ENCODE measurements around the gene TMPRSS5.

TMPRSS5 gene

DNA sequence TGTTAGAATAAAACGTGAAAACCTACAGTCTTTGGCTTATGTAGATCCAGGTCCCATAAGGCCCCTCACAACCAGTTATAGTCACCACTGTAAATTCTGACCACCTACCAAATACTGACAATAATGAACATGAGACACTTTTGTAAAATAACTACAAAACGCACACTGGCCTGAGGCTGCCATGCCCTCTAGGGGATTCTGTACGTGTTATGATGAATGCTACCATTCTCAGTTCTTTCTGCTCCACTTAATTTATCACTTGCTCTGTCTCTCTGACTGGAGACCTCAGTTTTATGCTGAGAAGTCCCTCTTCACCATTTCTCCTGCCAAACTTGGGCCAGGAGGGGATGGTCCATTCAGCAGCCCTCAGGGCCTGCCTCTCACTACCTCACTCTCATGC, 18.7 kb upstream of the TMPRSS5 start:
- Histone ChIP-seq H3K4me2 (ENCODE audit: low read length) (no peak overlapping the region), H3K9me2 (replicated peaks; ENCODE audit: control insufficient read depth, low read length) (no peaks in the 10 kb centered on the region), H3F3A (ENCODE audit: control insufficient read depth, insufficient read depth) (no peaks in the 10 kb centered on the region), H4K20me1 (ENCODE audit: control insufficient read depth, insufficient read depth, low read depth, low read length) (no peaks in the 10 kb centered on the region), H3K4me3 (ENCODE audit: low read length) (no peak overlapping the region), H3K27ac (ENCODE audit: low read depth, low read length) (no peak overlapping the region), H3K4me1 (ENCODE audit: control insufficient read depth, low read length) (peaks cover 6% of the 10 kb centered on the region; the same call in 1 of the 2 replicates), H3K36me3 (ENCODE audit: control insufficient read depth, low read length) (no peaks in the 10 kb centered on the region), H3K27me3 (ENCODE audit: control insufficient read depth, low read length) (no peaks in the 10 kb centered on the region), H3K9me3 (ENCODE audit: control insufficient read depth, insufficient read depth, low read length) (no peaks in the 10 kb centered on the region), H3K79me2 (ENCODE audit: control insufficient read depth, low read length) (no peaks in the 10 kb centered on the region)
- no peak for TF ChIP-seq EZH2phosphoT487 (IDR thresholded peaks at IDR 0.05; ENCODE audit: borderline replicate concordance, low read length)
- TF ChIP-seq, protein P1, sequence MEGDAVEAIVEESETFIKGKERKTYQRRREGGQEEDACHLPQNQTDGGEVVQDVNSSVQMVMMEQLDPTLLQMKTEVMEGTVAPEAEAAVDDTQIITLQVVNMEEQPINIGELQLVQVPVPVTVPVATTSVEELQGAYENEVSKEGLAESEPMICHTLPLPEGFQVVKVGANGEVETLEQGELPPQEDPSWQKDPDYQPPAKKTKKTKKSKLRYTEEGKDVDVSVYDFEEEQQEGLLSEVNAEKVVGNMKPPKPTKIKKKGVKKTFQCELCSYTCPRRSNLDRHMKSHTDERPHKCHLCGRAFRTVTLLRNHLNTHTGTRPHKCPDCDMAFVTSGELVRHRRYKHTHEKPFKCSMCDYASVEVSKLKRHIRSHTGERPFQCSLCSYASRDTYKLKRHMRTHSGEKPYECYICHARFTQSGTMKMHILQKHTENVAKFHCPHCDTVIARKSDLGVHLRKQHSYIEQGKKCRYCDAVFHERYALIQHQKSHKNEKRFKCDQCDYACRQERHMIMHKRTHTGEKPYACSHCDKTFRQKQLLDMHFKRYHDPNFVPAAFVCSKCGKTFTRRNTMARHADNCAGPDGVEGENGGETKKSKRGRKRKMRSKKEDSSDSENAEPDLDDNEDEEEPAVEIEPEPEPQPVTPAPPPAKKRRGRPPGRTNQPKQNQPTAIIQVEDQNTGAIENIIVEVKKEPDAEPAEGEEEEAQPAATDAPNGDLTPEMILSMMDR (IDR thresholded peaks at IDR 0.05; ENCODE audit: low read depth, low read length, poor library complexity, severe bottlenecking), result no peak

DNA sequence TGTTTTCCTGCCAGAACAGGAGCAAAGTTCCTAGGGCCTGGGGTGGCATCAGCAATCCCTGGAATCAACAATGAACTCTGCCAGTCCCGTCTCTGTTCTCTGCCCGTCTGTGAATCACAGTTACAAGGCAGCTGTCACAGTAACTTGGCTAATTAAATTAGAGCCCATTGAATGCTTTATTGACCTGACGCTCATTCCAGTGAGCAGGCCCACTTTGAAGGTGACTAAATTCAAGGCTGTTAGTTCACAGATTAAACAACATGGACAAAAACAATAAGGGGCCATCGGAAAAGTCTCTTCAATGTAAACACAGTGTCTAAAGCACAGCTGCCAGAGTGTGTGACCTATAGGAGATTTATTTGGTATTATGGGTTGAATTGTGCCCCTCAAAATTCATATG, 17.7 kb upstream of the TMPRSS5 start:
- H3K27ac ChIP-seq (ENCODE audit: low read depth, low read length), result no peak overlapping the region
- peaks cover 6% of the 10 kb centered on the region; the same call in 1 of the 2 replicates for H3K4me1 ChIP-seq (ENCODE audit: control insufficient read depth, low read length)
- no peak for TF ChIP-seq EZH2phosphoT487 (IDR thresholded peaks at IDR 0.05; ENCODE audit: borderline replicate concordance, low read length)
- TF ChIP-seq, protein P1 (IDR thresholded peaks at IDR 0.05; ENCODE audit: low read depth, low read length, poor library complexity, severe bottlenecking), result no peak
- H3K9me2 ChIP-seq (replicated peaks; ENCODE audit: control insufficient read depth, low read length), result no peaks in the 10 kb centered on the region
- H4K20me1 ChIP-seq (ENCODE audit: control insufficient read depth, insufficient read depth, low read depth, low read length), result no peaks in the 10 kb centered on the region
- no peak overlapping the region for H3K4me2 ChIP-seq (ENCODE audit: low read length)
- H3K9me3 ChIP-seq (ENCODE audit: control insufficient read depth, insufficient read depth, low read length), result no peaks in the 10 kb centered on the region
- H3K4me3 ChIP-seq (ENCODE audit: low read length), result no peak overlapping the region
- no peaks in the 10 kb centered on the region for H3K27me3 ChIP-seq (ENCODE audit: control insufficient read depth, low read length)
- no peaks in the 10 kb centered on the region for H3F3A ChIP-seq (ENCODE audit: control insufficient read depth, insufficient read depth)
- no peaks in the 10 kb centered on the region for H3K79me2 ChIP-seq (ENCODE audit: control insufficient read depth, low read length)
- no peaks in the 10 kb centered on the region for H3K36me3 ChIP-seq (ENCODE audit: control insufficient read depth, low read length)

DNA sequence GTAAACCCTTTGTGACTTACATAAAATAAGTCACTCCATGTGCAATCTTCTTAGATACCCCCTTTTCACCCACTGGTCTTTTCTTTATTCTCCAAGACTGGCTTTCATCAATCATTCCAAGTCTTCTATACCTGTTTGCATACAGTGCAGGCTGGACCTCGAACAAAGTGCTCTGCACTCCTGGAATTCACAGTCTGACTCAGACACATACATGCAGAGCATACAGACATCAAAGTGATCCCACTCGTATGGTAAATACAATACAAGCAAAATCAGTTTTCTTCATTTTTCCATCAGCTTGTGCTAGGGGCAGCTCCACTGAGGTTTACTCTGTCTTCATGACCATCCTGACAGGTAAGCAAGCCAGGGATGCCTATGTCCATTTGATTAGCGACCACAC, 16.8 kb upstream of the TMPRSS5 start:
- no peaks in the 10 kb centered on the region for H3K79me2 ChIP-seq (ENCODE audit: control insufficient read depth, low read length)
- no peaks in the 10 kb centered on the region for H4K20me1 ChIP-seq (ENCODE audit: control insufficient read depth, insufficient read depth, low read depth, low read length)
- no peaks in the 10 kb centered on the region for H3K36me3 ChIP-seq (ENCODE audit: control insufficient read depth, low read length)
- no peaks in the 10 kb centered on the region for H3K9me2 ChIP-seq (replicated peaks; ENCODE audit: control insufficient read depth, low read length)
- TF ChIP-seq, protein P1 (IDR thresholded peaks at IDR 0.05; ENCODE audit: low read depth, low read length, poor library complexity, severe bottlenecking), result no peak
- TF ChIP-seq EZH2phosphoT487 (IDR thresholded peaks at IDR 0.05; ENCODE audit: borderline replicate concordance, low read length), result no peak
- no peak overlapping the region for H3K4me3 ChIP-seq (ENCODE audit: low read length)
- H3K4me1 ChIP-seq (ENCODE audit: control insufficient read depth, low read length), result peaks cover 6% of the 10 kb centered on the region; the same call in 1 of the 2 replicates
- no peaks in the 10 kb centered on the region for H3K27me3 ChIP-seq (ENCODE audit: control insufficient read depth, low read length)
- no peaks in the 10 kb centered on the region for H3F3A ChIP-seq (ENCODE audit: control insufficient read depth, insufficient read depth)
- no peak overlapping the region for H3K4me2 ChIP-seq (ENCODE audit: low read length)
- no peak overlapping the region for H3K27ac ChIP-seq (ENCODE audit: low read depth, low read length)
- H3K9me3 ChIP-seq (ENCODE audit: control insufficient read depth, insufficient read depth, low read length), result no peaks in the 10 kb centered on the region
